ENCODE results near the gene MAD1L1. TPM values are rescaled to one million over a fixed set of nuclear protein-coding genes. Genes with fewer than 3 reads are reported as not detected.

MAD1L1 gene
- total RNA-seq, 2 experiments from 2014 or later: 58.3 to 65.3 TPM

GRCh38 chr7:2052657-2053048, 180.1 kb downstream of the MAD1L1 start:
- CTCF ChIA-PET (ENCODE audit: unreplicated experiment): interaction anchor here (1.1 kb wide), 1 partner anchor 12 kb away, joined by 3 read pairs; no protein-coding TSS in a partner anchor
- no peaks in the 10 kb centered on the region for H3K9me3 ChIP-seq (ENCODE audit: low read length)

GRCh38 chr7:2051707-2052656, 180.8 kb downstream of the MAD1L1 start:
- Histone ChIP-seq H3K36me3 (ENCODE audit: insufficient read depth, low read length) (peaks cover 4% of the 10 kb centered on the region; the same call in 1 of the 2 replicates), H2AFZ (ENCODE audit: low read length) (no peak overlapping the region), H3K4me1 (ENCODE audit: insufficient read depth, low read length, poor library complexity, severe bottlenecking) (peaks cover 8% of the 10 kb centered on the region), H3K4me2 (ENCODE audit: low read length) (no peak overlapping the region), H3K4me3 (ENCODE audit: low read depth, low read length, poor library complexity, severe bottlenecking) (no peak overlapping the region), H4K20me1 (ENCODE audit: insufficient read depth, low read length) (no peaks in the 10 kb centered on the region; the same call in 1 of the 2 replicates), H3K79me2 (ENCODE audit: insufficient read depth, low read depth, low read length) (no peaks in the 10 kb centered on the region), H3K27ac (ENCODE audit: low read depth, low read length, poor library complexity, severe bottlenecking) (no peak overlapping the region), H3K9me2 (ENCODE audit: insufficient read depth, low read length) (no peaks in the 10 kb centered on the region), H3K9me3 (ENCODE audit: low read length) (no peaks in the 10 kb centered on the region)
- ChIA-PET POLR2A (no interaction called here), CTCF (ENCODE audit: unreplicated experiment) (interaction anchor here (0.6 to 1.1 kb wide), 2 partner anchors 12 to 15 kb away, joined by 3 to 4 read pairs; no protein-coding TSS in a partner anchor)
- no peak for DNase-seq (ENCODE audit: low spot score)
- no TSS peak for BruUV-seq (replicated peaks)
- intact Hi-C loops (cut with micrococcal nuclease; ENCODE audit: unreplicated experiment): no loop called here
- TF ChIP-seq EZH2phosphoT487 (IDR thresholded peaks at IDR 0.05; ENCODE audit: borderline replicate concordance, low read depth, low read length) (no peak), CTCF (conservative IDR thresholded peaks at IDR 0.05; ENCODE audit: low read length) (no peak)

More at GRCh38 chr7:2052657-2053048, 180.1 kb downstream of the MAD1L1 start:
- Histone ChIP-seq H3K36me3 (ENCODE audit: insufficient read depth, low read length) (peaks cover 4% of the 10 kb centered on the region; the same call in 1 of the 2 replicates), H3K4me1 (ENCODE audit: insufficient read depth, low read length, poor library complexity, severe bottlenecking) (peaks cover 8% of the 10 kb centered on the region), H3K79me2 (ENCODE audit: insufficient read depth, low read depth, low read length) (no peaks in the 10 kb centered on the region), H3K9me2 (ENCODE audit: insufficient read depth, low read length) (no peaks in the 10 kb centered on the region), H2AFZ (ENCODE audit: low read length) (no peak overlapping the region), H3K4me2 (ENCODE audit: low read length) (no peak overlapping the region), H3K27ac (ENCODE audit: low read depth, low read length, poor library complexity, severe bottlenecking) (no peak overlapping the region), H3K4me3 (ENCODE audit: low read depth, low read length, poor library complexity, severe bottlenecking) (no peak overlapping the region), H4K20me1 (ENCODE audit: insufficient read depth, low read length) (no peaks in the 10 kb centered on the region; the same call in 1 of the 2 replicates)
- TF ChIP-seq CTCF (conservative IDR thresholded peaks at IDR 0.05; ENCODE audit: low read length) (no peak), EZH2phosphoT487 (IDR thresholded peaks at IDR 0.05; ENCODE audit: borderline replicate concordance, low read depth, low read length) (no peak)
- no peak for DNase-seq (ENCODE audit: low spot score)
- POLR2A ChIA-PET: no interaction called here
- BruUV-seq (replicated peaks): no TSS peak
- intact Hi-C loops (cut with micrococcal nuclease; ENCODE audit: unreplicated experiment): no loop called here

- Histone ChIP-seq H3K4me3 (ENCODE audit: low read depth, low read length, poor library complexity, severe bottlenecking) (no peak overlapping the region), H3K9me3 (ENCODE audit: low read length) (no peaks in the 10 kb centered on the region), H2AFZ (ENCODE audit: low read length) (no peak overlapping the region), H3K36me3 (ENCODE audit: insufficient read depth, low read length) (peaks cover 4% of the 10 kb centered on the region; the same call in 1 of the 2 replicates), H3K4me2 (ENCODE audit: low read length) (no peak overlapping the region), H3K9me2 (ENCODE audit: insufficient read depth, low read length) (no peaks in the 10 kb centered on the region), H4K20me1 (ENCODE audit: insufficient read depth, low read length) (no peaks in the 10 kb centered on the region; the same call in 1 of the 2 replicates), H3K27ac (ENCODE audit: low read depth, low read length, poor library complexity, severe bottlenecking) (no peak overlapping the region), H3K79me2 (ENCODE audit: insufficient read depth, low read depth, low read length) (no peaks in the 10 kb centered on the region), H3K4me1 (ENCODE audit: insufficient read depth, low read length, poor library complexity, severe bottlenecking) (peaks cover 8% of the 10 kb centered on the region)
- BruUV-seq (replicated peaks): no TSS peak
- TF ChIP-seq EZH2phosphoT487 (IDR thresholded peaks at IDR 0.05; ENCODE audit: borderline replicate concordance, low read depth, low read length): no peak
- TF ChIP-seq CTCF (conservative IDR thresholded peaks at IDR 0.05; ENCODE audit: low read length): no peak
- intact Hi-C loops (cut with micrococcal nuclease; ENCODE audit: unreplicated experiment): no loop called here
- POLR2A ChIA-PET: interaction anchor here (0.9 kb wide), 1 partner anchor 12 kb away, joined by 3 read pairs; no protein-coding TSS in a partner anchor
- no peak for DNase-seq (ENCODE audit: low spot score)
- CTCF ChIA-PET (ENCODE audit: unreplicated experiment): no interaction called here
These were observed 182.3 kb downstream of the MAD1L1 start for GRCh38 chr7:2050511-2050866.

Data from OCI-LY7 (cell line).